Activated CD4-positive, alpha-beta T cell treated with anti-CD3 and anti-CD28 coated beads, Interleukin-2, Interleukin-4, amounts not matched to agents 100 ng/mL and 50 ng/mL, durations not matched to agents 16 hours and 8 hours (primary cell): Measurements from ENCODE around the gene KCNMB2.
"Not testable (repeated sequence)": the region's sequence is repeated elsewhere in the genome, so short reads cannot be mapped to it uniquely, and the experiment has no call there.

Experiments
- DNase-seq: peaks from one replicate; pipeline ENCODE4 v3.0.0-alpha.2; 2020; ENCODE audit warnings: low spot score

KCNMB2 gene

GRCh38 chr3:178823150-178823549, 286.9 kb downstream of the KCNMB2 start:
- DNase-seq: no peak

- DNase-seq: no peak
Measured at GRCh38 chr3:178823591-178824246, 287.5 kb downstream of the KCNMB2 start.

- DNase-seq: no peak
Measured at GRCh38 chr3:178826435-178827123, 290.3 kb downstream of the KCNMB2 start.

- DNase-seq: no peak
Measured at GRCh38 chr3:178827285-178827856, 291.1 kb downstream of the KCNMB2 start.

- no peak for DNase-seq
Measured at GRCh38 chr3:178833695-178834094, 297.5 kb downstream of the KCNMB2 start.

GRCh38 chr3:178835033-178835432, 298.8 kb downstream of the KCNMB2 start:
- DNase-seq: no peak

- no peak for DNase-seq
Measured at GRCh38 chr3:178837512-178837911, 301.3 kb downstream of the KCNMB2 start.

- no peak for DNase-seq
Measured at GRCh38 chr3:178840586-178840985, 304.4 kb downstream of the KCNMB2 start.

- no peak for DNase-seq
Measured at GRCh38 chr3:178841011-178841410, 304.8 kb downstream of the KCNMB2 start.

- no peak for DNase-seq
Measured at GRCh38 chr3:178844916-178845315, 308.7 kb downstream of the KCNMB2 start.

GRCh38 chr3:178845420-178846118, 309.3 kb downstream of the KCNMB2 start:
- no peak for DNase-seq

GRCh38 chr3:178847190-178847589, 311.0 kb downstream of the KCNMB2 start:
- DNase-seq: no peak

- no peak for DNase-seq
Measured at GRCh38 chr3:178849199-178849910, 313.1 kb downstream of the KCNMB2 start.

- DNase-seq: no peak
Measured at GRCh38 chr3:178850450-178851190, 314.4 kb downstream of the KCNMB2 start.

GRCh38 chr3:178851564-178851963, 315.3 kb downstream of the KCNMB2 start:
- no peak for DNase-seq

GRCh38 chr3:178856804-178857203, 320.6 kb downstream of the KCNMB2 start:
- no peak for DNase-seq

GRCh38 chr3:178859386-178859785, 323.1 kb downstream of the KCNMB2 start:
- DNase-seq: no peak

GRCh38 chr3:178859900-178860436, 323.7 kb downstream of the KCNMB2 start:
- not testable (repeated sequence) for DNase-seq

GRCh38 chr3:178868681-178869080, 332.4 kb downstream of the KCNMB2 start:
- no peak for DNase-seq

- DNase-seq: no peak
Measured at GRCh38 chr3:178870085-178870484, 333.8 kb downstream of the KCNMB2 start.

GRCh38 chr3:178875157-178875556, 338.9 kb downstream of the KCNMB2 start:
- DNase-seq: no peak
